ENCODE data around the gene SWSAP1. TPM values are rescaled to one million over a fixed set of nuclear protein-coding genes. Genes with fewer than 3 reads are reported as not detected.

The SWSAP1 gene
- total and polyA plus RNA-seq, 9 of the 15 experiments (the other 6 are each of a cell fraction or from before 2014, with no cell fraction given), result 0.18 to 2.8 (median 1.7) TPM

DNA sequence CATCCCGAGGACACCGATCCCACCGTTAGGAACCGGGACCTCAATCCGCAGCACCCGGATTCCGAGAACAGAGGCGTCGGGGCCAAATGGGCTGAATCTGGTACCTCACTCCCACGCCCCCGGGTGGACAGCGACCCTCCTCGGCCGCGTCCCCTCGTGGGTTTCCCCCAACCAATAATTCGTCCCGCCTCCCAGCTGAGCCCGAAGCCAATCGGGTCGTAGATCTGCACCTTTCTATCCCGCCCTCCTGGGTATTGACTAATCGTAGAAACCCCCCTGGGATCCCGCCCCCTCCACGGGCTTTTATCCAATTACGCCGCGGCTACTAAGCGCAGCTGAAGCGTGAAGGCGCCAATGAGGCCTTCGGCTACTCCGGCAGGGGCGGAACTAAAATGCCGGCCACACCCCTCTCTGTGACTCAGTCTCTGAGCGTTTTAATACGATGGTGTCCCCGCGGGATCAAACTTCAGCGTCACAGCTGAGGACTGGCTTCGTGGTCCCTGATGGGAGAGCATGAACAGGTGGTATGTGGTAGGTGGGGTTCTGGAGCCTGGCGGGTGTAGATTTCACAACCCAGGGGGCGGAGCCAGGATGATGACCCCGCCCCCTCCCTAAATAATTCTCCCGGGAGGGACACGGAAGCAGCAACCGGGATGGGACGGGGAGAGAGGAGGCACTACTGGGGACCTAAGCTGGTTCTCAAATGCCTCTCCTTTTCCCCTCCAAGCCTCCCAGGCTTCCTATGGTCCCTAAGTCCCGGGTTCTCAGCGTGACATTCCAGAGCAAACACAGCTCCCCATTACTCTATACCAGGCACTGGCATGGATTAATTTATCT is 28.1 kb upstream of the SWSAP1 start, which contains the start of the genes CCDC159 and TMEM205 (continued):
- TF ChIP-seq ZNF232 (CRISPR knock-in tag; IDR thresholded peaks at IDR 0.05), result 0 out of 2 replicates have a peak, but pooled peaks have one; percentile 26
- TF ChIP-seq ELF2 (CRISPR knock-in tag; IDR thresholded peaks at IDR 0.05), result peak; percentile 66
- TF ChIP-seq ZNF780A (CRISPR knock-in tag; IDR thresholded peaks at IDR 0.05), result no peak
- no peak for TF ChIP-seq SREBF2 (CRISPR knock-in tag; IDR thresholded peaks at IDR 0.05)
- TF ChIP-seq, protein P1, sequence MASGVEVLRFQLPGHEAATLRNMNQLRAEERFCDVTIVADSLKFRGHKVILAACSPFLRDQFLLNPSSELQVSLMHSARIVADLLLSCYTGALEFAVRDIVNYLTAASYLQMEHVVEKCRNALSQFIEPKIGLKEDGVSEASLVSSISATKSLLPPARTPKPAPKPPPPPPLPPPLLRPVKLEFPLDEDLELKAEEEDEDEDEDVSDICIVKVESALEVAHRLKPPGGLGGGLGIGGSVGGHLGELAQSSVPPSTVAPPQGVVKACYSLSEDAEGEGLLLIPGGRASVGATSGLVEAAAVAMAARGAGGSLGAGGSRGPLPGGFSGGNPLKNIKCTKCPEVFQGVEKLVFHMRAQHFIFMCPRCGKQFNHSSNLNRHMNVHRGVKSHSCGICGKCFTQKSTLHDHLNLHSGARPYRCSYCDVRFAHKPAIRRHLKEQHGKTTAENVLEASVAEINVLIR (CRISPR knock-in tag; IDR thresholded peaks at IDR 0.05), result no peak
- TF ChIP-seq PPARD (CRISPR knock-in tag; IDR thresholded peaks at IDR 0.05), result no peak
- 0 out of 2 replicates have a peak, but pooled peaks have one; percentile 12 for TF ChIP-seq MYC (IDR thresholded peaks at IDR 0.05; ENCODE audit: low read depth, low read length)
- no peak; the same call in 1 of the 2 replicates for TF ChIP-seq MYC (CRISPR knock-in tag; IDR thresholded peaks at IDR 0.05; ENCODE audit: borderline replicate concordance, low read depth)
- no peak; the same call in 1 of the 2 replicates for TF ChIP-seq FOXM1 (IDR thresholded peaks at IDR 0.05; ENCODE audit: low read depth)
- no peak for TF ChIP-seq FOXM1 (CRISPR knock-in tag; IDR thresholded peaks at IDR 0.05; ENCODE audit: low read depth)
- TF ChIP-seq BRD4 (IDR thresholded peaks at IDR 0.05), result no peak
- no peak for TF ChIP-seq RBM15 (IDR thresholded peaks at IDR 0.05; ENCODE audit: insufficient read depth, low read length)
- TF ChIP-seq, protein P2, sequence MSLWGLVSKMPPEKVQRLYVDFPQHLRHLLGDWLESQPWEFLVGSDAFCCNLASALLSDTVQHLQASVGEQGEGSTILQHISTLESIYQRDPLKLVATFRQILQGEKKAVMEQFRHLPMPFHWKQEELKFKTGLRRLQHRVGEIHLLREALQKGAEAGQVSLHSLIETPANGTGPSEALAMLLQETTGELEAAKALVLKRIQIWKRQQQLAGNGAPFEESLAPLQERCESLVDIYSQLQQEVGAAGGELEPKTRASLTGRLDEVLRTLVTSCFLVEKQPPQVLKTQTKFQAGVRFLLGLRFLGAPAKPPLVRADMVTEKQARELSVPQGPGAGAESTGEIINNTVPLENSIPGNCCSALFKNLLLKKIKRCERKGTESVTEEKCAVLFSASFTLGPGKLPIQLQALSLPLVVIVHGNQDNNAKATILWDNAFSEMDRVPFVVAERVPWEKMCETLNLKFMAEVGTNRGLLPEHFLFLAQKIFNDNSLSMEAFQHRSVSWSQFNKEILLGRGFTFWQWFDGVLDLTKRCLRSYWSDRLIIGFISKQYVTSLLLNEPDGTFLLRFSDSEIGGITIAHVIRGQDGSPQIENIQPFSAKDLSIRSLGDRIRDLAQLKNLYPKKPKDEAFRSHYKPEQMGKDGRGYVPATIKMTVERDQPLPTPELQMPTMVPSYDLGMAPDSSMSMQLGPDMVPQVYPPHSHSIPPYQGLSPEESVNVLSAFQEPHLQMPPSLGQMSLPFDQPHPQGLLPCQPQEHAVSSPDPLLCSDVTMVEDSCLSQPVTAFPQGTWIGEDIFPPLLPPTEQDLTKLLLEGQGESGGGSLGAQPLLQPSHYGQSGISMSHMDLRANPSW (CRISPR knock-in tag; IDR thresholded peaks at IDR 0.05), result no peak
- TF ChIP-seq TCF7 (IDR thresholded peaks at IDR 0.05; ENCODE audit: borderline replicate concordance), result no peak
- TF ChIP-seq ZNF431 (CRISPR knock-in tag; IDR thresholded peaks at IDR 0.05), result no peak
- TF ChIP-seq ZNF584 (CRISPR knock-in tag; IDR thresholded peaks at IDR 0.05; ENCODE audit: low read depth), result no peak
- TF ChIP-seq, protein P3, sequence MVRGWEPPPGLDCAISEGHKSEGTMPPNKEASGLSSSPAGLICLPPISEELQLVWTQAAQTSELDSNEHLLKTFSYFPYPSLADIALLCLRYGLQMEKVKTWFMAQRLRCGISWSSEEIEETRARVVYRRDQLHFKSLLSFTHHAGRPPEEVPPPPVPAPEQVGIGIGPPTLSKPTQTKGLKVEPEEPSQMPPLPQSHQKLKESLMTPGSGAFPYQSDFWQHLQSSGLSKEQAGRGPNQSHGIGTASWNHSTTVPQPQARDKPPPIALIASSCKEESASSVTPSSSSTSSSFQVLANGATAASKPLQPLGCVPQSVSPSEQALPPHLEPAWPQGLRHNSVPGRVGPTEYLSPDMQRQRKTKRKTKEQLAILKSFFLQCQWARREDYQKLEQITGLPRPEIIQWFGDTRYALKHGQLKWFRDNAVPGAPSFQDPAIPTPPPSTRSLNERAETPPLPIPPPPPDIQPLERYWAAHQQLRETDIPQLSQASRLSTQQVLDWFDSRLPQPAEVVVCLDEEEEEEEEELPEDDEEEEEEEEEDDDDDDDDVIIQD (CRISPR knock-in tag; IDR thresholded peaks at IDR 0.05), result no peak
- no peak for TF ChIP-seq THRAP3 (IDR thresholded peaks at IDR 0.05; ENCODE audit: borderline replicate concordance)
- no peak for TF ChIP-seq ZNF263 (CRISPR knock-in tag; IDR thresholded peaks at IDR 0.05; ENCODE audit: borderline replicate concordance)
- peak; percentile 76 for TF ChIP-seq RBBP5 (IDR thresholded peaks at IDR 0.05; ENCODE audit: borderline replicate concordance, insufficient read depth, low read length, poor library complexity, severe bottlenecking)
- no peak for TF ChIP-seq KLF6 (CRISPR knock-in tag; IDR thresholded peaks at IDR 0.05; ENCODE audit: borderline replicate concordance)
- TF ChIP-seq GTF2F1 (IDR thresholded peaks at IDR 0.05; ENCODE audit: low read depth, low read length), result no peak
- TF ChIP-seq STAT5B (CRISPR knock-in tag; IDR thresholded peaks at IDR 0.05), result no peak
- TF ChIP-seq POLR2AphosphoS2 (IDR thresholded peaks at IDR 0.05; ENCODE audit: low read length), result no peak
